Erythroblast (primary cell): ENCODE measurements around the gene TMEM214.

Source experiments
- GATA1 ChIP-seq: IDR thresholded peaks from 2 replicates; pipeline ENCODE4 v1.6.1; 2011; ENCODE audit warnings: low read depth, mild to moderate bottlenecking, control low read depth, low read length, moderate library complexity
- POLR2A ChIP-seq: IDR thresholded peaks from 2 replicates; pipeline ENCODE4 v1.6.1; 2011; ENCODE audit warnings: mild to moderate bottlenecking, low read length

DNA sequence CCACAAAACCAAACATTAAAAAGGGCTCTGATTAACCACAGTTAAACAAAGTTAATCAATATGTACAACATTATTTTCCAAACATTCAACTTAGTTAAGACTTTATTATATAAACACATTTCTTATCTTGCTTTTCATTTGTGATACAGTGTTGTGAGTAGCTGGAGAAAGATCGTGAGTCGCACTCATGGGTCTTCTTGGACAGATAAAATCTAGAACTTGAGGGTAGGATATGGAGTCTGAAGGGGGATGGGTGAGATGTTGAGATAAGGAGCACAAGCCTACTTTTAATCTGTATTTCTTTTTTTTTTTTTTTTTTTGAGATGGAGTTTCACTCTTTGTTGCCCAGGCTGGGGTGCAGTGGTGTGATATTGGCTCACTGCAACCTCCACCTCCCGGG is 22.6 kb upstream of the TMEM214 start:
- no peak for TF ChIP-seq POLR2A
- no peak for TF ChIP-seq GATA1
